Omental fat pad (tissue), 4 donors: ENCODE measurements around the gene PLCB4. TPM values are rescaled to one million over a fixed set of nuclear protein-coding genes. Genes with fewer than 3 reads are reported as not detected.

ENCODE experiments used
- ATAC-seq: fragments of 150-250 bp; one replicate; pipeline ENCODE4 v1.9.1; 2016; ENCODE audit warnings: mild to moderate bottlenecking, moderate library complexity; ENCODE audit not compliant: low FRiP score
- DNase-seq: peaks from one replicate; pipeline ENCODE4 v3.0.0-alpha.2; 2019; ENCODE audit warnings: low spot score
- CTCF ChIP-seq, 3 donors: fragments of 450-650 bp; IDR thresholded peaks; one replicate each; pipeline ENCODE4 v1.5.1; 2016 to 2017; ENCODE audit warnings: antibody characterized with exemption in 3 of 3, mild to moderate bottlenecking in 3 of 3, moderate library complexity in 2 of 3
- total RNA-seq, 4 donors: library from RNA; depleted of rRNA; stranded (reverse); fragments of >200 nt; gene quantifications; one replicate each; pipeline ENCODE4 v1.1.0, GENCODE V29; 2016

Gene PLCB4
- total RNA-seq, 4 donors from 2014 or later, result 6.6 to 18.4 (median 11.4) TPM

DNA sequence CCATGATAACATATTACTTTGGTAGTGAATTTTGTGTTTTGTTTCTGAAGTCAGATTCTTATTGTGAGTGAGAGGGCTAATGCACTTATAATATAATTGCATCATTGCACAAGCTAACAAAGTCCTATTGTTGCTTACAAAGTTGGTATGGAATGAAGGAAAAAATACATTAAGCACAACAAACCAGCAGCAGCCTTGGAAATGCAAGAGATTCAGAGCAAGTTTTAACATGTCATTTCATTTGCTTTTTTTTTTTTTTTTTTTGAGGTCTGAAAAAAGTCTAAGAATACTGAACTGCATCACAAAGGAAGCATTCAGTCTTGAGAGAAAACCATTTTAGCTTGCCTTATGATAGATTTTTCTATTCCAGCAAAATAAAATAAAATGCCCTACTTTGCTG is 57.6 kb downstream of the PLCB4 start:
- TF ChIP-seq CTCF (IDR thresholded peaks at IDR 0.05), result no peak
- no peak for ATAC-seq

GRCh38 chr20:9128568-9128967 is 59.7 kb downstream of the PLCB4 start:
- DNase-seq, result no peak
- TF ChIP-seq CTCF (IDR thresholded peaks at IDR 0.05), result no peak
- ATAC-seq, result no peak

More for the DNA sequence above, 57.6 kb downstream of the PLCB4 start:
- no peak for DNase-seq

- DNase-seq (no peak), ATAC-seq (no peak)
- no peak for TF ChIP-seq CTCF (IDR thresholded peaks at IDR 0.05)
Observed at GRCh38 chr20:9129756-9130155, 60.9 kb downstream of the PLCB4 start.

DNA sequence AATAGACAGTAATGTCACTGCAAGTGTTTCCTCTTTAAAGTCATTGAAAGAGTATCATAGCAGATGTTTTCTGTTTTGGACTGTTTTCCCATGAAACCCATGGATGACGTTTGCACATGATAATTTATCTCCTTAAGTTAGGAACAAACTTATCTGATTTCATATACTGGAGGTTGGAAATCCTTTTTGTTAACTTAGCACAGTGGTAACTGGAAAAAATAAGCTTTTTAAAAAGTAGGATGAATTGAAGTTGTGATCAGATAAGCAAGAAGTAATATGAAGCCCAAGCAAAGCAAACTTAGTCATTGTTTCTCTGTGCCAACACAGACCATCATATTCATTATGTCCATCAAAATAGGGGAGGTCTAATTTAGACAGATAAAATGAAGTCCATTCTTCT is 61.6 kb downstream of the PLCB4 start:
- no peak for DNase-seq
- TF ChIP-seq CTCF (IDR thresholded peaks at IDR 0.05), result no peak
- no peak for ATAC-seq

- TF ChIP-seq CTCF (IDR thresholded peaks at IDR 0.05), result no peak
- no peak for DNase-seq
- no peak for ATAC-seq
Observed at GRCh38 chr20:9131841-9132240, 63.0 kb downstream of the PLCB4 start.

GRCh38 chr20:9134346-9134745 is 65.5 kb downstream of the PLCB4 start:
- no peak for TF ChIP-seq CTCF (IDR thresholded peaks at IDR 0.05)
- ATAC-seq (no peak), DNase-seq (no peak)

DNA sequence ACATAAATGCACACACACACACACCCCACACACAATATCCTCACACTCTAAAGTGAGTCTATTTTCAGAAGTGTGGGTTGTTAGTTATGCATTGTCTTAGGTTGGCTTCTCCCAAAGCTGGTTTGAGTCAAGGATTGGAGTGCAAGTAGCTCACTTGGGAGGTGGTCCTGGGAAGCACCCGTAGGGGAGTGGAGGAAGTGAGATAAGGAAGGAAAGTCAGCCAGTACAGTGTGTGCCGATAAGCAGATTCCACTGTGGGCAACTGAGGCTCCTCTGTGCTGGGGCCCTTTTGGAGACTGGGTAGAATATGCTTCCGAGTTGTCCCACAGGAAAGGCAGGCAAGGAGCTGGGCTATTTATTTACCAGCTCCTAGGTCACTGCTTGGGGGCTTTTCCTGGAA is 67.2 kb downstream of the PLCB4 start:
- ATAC-seq (no peak), DNase-seq (no peak)
- no peak for TF ChIP-seq CTCF (IDR thresholded peaks at IDR 0.05)
